ENCODE results near the gene RBM23. TPM values are rescaled to one million over a fixed set of nuclear protein-coding genes. Genes with fewer than 3 reads are reported as not detected.

Gene RBM23
- total RNA-seq, 2 experiments from 2014 or later = 46.9 to 55.2 TPM

DNA sequence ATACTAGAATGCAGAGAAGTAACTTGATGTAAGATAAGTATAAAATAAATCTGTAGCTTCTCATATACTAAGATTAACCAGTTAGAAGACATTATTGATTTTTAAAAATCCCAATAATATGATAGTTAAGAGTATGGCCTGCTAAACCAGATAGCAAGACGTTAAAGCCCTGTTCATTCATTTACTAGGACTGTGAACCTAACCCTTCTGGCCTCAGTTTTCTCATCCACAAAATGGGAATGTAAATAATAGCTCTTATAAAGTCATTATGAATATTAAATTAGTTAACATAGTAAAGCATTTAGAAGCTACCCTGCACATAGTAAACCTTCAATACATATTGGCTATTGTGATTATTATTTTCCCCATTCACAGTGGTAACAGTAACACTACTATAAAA is 16.2 kb upstream of the RBM23 start:
- TF ChIP-seq, protein P1, sequence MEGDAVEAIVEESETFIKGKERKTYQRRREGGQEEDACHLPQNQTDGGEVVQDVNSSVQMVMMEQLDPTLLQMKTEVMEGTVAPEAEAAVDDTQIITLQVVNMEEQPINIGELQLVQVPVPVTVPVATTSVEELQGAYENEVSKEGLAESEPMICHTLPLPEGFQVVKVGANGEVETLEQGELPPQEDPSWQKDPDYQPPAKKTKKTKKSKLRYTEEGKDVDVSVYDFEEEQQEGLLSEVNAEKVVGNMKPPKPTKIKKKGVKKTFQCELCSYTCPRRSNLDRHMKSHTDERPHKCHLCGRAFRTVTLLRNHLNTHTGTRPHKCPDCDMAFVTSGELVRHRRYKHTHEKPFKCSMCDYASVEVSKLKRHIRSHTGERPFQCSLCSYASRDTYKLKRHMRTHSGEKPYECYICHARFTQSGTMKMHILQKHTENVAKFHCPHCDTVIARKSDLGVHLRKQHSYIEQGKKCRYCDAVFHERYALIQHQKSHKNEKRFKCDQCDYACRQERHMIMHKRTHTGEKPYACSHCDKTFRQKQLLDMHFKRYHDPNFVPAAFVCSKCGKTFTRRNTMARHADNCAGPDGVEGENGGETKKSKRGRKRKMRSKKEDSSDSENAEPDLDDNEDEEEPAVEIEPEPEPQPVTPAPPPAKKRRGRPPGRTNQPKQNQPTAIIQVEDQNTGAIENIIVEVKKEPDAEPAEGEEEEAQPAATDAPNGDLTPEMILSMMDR (IDR thresholded peaks at IDR 0.05) = no peak
- intact Hi-C loops (cut with micrococcal nuclease) = no loop called here
- Mint-ChIP-seq H3K9me3 (no peaks in the 10 kb centered on the region), H3K36me3 (ENCODE audit: low read depth) (peaks cover 6% of the 10 kb centered on the region), H3K27ac (no peak overlapping the region), H3K4me3 (no peak overlapping the region), H3K4me1 (ENCODE audit: low read depth) (peaks cover 14% of the 10 kb centered on the region), H3K27me3 (no peaks in the 10 kb centered on the region)
- ATAC-seq (no peak), DNase-seq (no peak)
- ChIA-PET POLR2A (interaction anchor here (0.6 to 1.5 kb wide), 4 partner anchors 21 to 1169 kb away, joined by 3 to 7 read pairs (median 3); partner anchors contain the start of gene AJUBA), CTCF (interaction anchor here (0.8 to 2.2 kb wide), 10 partner anchors 18 to 134 kb away, joined by 3 to 9 read pairs (median 4); no protein-coding TSS in a partner anchor)

DNA sequence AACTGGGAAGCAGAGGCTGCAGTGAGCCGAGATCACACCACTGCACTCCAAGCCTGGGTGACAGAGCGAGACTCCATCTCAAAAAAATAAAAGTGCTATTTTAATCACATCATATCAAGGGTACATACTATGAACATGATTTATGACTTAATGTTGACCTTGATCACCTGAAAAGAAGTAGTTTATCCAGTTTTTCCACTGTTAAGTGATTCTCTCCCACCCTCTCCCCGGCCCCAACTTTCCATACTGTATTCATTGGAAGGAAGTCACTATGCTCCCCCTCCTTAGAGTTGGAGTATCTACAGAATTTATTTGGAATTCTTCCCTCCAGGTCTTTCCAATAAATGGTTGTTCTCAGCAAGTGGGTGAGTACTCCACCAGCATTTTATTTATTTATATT is 13.2 kb upstream of the RBM23 start:
- no peak overlapping the region for H3K4me3 Mint-ChIP-seq

DNA sequence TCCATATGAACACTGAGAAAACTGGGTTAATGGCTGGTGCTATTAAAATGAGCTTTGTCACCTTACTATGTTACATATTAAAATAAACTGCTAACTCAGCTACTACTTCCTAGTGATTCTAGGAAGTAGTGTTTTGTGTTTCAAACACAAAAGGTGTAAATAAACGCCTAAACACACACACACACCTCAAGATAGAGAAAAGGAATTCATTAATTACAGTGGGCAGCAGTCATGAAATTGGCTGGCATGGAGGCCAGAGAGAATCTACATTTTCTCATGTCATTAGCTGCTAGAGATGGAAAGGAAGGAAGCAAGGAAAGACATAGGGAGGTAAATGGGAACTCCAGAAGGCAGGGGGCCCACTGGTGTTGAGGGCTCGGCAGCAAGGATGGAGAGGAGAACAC is 11.0 kb upstream of the RBM23 start:
- Mint-ChIP-seq H3K4me1 (ENCODE audit: low read depth) (peaks cover 31% of the 10 kb centered on the region), H3K4me3 (no peak overlapping the region), H3K27ac (no peak overlapping the region), H3K27me3 (no peaks in the 10 kb centered on the region), H3K9me3 (no peaks in the 10 kb centered on the region), H3K36me3 (ENCODE audit: low read depth) (peaks cover 32% of the 10 kb centered on the region)
- DNase-seq = no peak
- no peak for ATAC-seq
- ChIA-PET POLR2A (interaction anchor here (0.8 to 4.8 kb wide), 12 partner anchors 9 to 104 kb away, joined by 3 to 50 read pairs (median 3); partner anchors contain the start of genes AJUBA, HAUS4, LRP10 and RBM23), CTCF (interaction anchor here (0.7 to 3.6 kb wide), 31 partner anchors 8 to 373 kb away, joined by 3 to 86 read pairs (median 7); partner anchors contain the start of genes ACIN1, AJUBA, C14orf119 and HAUS4)
- intact Hi-C loops (cut with micrococcal nuclease) = loop anchor here (2.0 kb wide), 1 partner anchor 57 kb away; no protein-coding TSS in a partner anchor
- TF ChIP-seq, protein P1 (IDR thresholded peaks at IDR 0.05) = no peak

More for the DNA sequence above, 13.2 kb upstream of the RBM23 start:
- no peak for DNase-seq
- TF ChIP-seq, protein P1 (IDR thresholded peaks at IDR 0.05) = no peak
- ChIA-PET CTCF (interaction anchor here (1.3 to 3.6 kb wide), 3 partner anchors 9 to 50 kb away, joined by 4 to 86 read pairs (median 29); partner anchors contain the start of genes AJUBA and HAUS4), POLR2A (interaction anchor here (1.0 kb wide), 1 partner anchor 49 kb away, joined by 3 read pairs; the partner anchor contains the start of gene REM2)
- intact Hi-C loops (cut with micrococcal nuclease) = no loop called here
- Mint-ChIP-seq H3K27ac (no peak overlapping the region), H3K4me1 (ENCODE audit: low read depth) (peaks cover 24% of the 10 kb centered on the region), H3K9me3 (no peaks in the 10 kb centered on the region), H3K36me3 (ENCODE audit: low read depth) (peaks cover 15% of the 10 kb centered on the region), H3K27me3 (no peaks in the 10 kb centered on the region)
- no peak for ATAC-seq

DNA sequence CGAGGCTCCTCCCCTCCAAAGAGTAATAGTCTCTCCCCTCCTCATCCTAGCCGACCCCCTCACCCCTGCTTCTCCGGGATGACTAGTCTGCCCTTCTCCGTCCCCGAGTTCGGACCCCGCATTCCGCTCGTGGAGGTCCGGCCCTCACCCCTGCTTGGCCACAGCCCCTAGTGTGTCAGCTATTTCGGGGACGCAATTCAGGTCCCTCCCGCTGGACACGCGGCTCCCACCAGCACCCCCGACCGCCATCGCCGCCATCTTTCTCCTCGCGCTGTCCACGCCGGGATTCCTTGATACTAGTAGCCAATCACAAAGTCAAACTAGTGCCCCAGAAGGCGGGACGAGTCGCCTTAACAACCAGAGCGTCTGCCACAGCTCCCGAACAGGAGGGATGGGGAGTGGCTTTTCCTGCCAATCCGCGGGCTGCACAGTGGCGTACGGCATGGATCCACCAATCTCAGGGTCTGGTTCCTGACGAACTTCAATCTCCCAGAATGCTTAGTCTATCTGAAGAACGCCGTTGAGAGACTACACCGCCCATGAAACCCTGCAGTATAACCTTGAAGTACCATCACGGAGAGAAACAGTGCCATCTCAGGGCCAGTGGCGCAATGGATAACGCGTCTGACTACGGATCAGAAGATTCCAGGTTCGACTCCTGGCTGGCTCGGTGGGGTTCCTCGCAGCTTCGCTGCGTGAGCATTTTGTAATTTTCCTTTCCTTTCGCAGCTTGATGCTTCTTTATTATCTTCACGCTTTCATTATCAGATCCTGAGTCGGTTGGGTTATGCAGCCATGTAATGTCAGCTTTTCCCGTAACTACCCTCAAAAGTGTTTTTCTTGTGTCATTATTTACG is 10.4 kb upstream of the RBM23 start, which contains the start of gene PRMT5:
Gene PRMT5 (minus strand): TSS at position 273 of the 857 bp plus-strand sequence. CDS start 15 bp downstream, at position 258.
- CTCF ChIA-PET = interaction anchor here (0.7 to 3.6 kb wide), 31 partner anchors 9 to 372 kb away, joined by 3 to 86 read pairs (median 7); partner anchors contain the start of genes ACIN1, AJUBA, C14orf119 and HAUS4
- intact Hi-C loops (cut with micrococcal nuclease) = no loop called here
- H3K9me3 Mint-ChIP-seq = no peaks in the 10 kb centered on the region
- ATAC-seq (peak; percentile 96), DNase-seq (peak; percentile 99)
- no peak within 1 kb of the TSS for H3K27ac Mint-ChIP-seq
- no peak within 1 kb of the TSS for H3K4me3 Mint-ChIP-seq
- H3K36me3 Mint-ChIP-seq (ENCODE audit: low read depth) = peaks cover 36% of the 10 kb centered on the region
- no peaks in the 10 kb centered on the region for H3K27me3 Mint-ChIP-seq
- POLR2A ChIA-PET = interaction anchor here (0.6 to 4.8 kb wide), 11 partner anchors 10 to 129 kb away, joined by 3 to 50 read pairs (median 3); partner anchors contain the start of genes AJUBA, HAUS4, LRP10 and RBM23
- peaks cover 31% of the 10 kb centered on the region for H3K4me1 Mint-ChIP-seq (ENCODE audit: low read depth)
- TF ChIP-seq, protein P1 (IDR thresholded peaks at IDR 0.05) = no peak
